Tibial nerve (tissue), 4 donors: ENCODE results near the gene AGT. TPM values are rescaled to one million over a fixed set of nuclear protein-coding genes. Genes with fewer than 3 reads are reported as not detected.
A peak's percentile ranks its signal among the peaks of the same experiment; 100 is the strongest.

Experiments used
- DNase-seq, 2 donors: peaks; one replicate each; pipeline ENCODE4 v3.0.0-alpha.2; 2019; ENCODE audit warnings: low spot score in 2 of 2
- H3K27ac ChIP-seq, 4 donors: fragments of 200-600 bp; sonication (generic) in 3 of 4; one replicate each; pipeline ENCODE4 v1.5.1; 2017 to 2019; ENCODE audit warnings: mild to moderate bottlenecking in 1 of 4
- H3K27me3 ChIP-seq, 2 donors: fragments of 200-600 bp; sonication (generic) in 1 of 2; one replicate each; pipeline versions ENCODE4 v1.5.1 to v1.6.0; 2017 to 2019
- H3K36me3 ChIP-seq, 3 donors: fragments of 200-600 bp; sonication (generic); one replicate each; pipeline ENCODE4 v1.5.1; 2018 to 2019
- H3K4me1 ChIP-seq, 4 donors: fragments of 200-600 bp; sonication (generic) in 3 of 4; one replicate each; pipeline ENCODE4 v1.5.1; 2017 to 2019
- H3K4me3 ChIP-seq, 4 donors: fragments of 200-600 bp; sonication (generic) in 3 of 4; one replicate each; pipeline ENCODE4 v1.5.1; 2017 to 2019; ENCODE audit warnings: mild to moderate bottlenecking in 1 of 4, moderate library complexity in 1 of 4
- H3K9me3 ChIP-seq, 4 donors: fragments of 200-600 bp; sonication (generic) in 3 of 4; one replicate each; pipeline ENCODE4 v1.5.1; 2017 to 2019
- CTCF ChIP-seq, 5 experiments: fragments of 200-600 bp in 3 of 5; fragments of 450-650 bp in 2 of 5; sonication (generic) in 3 of 5; IDR thresholded peaks; one replicate each; pipeline ENCODE4 v1.5.1; 2016 to 2019; ENCODE audit warnings: antibody characterized with exemption in 5 of 5, mild to moderate bottlenecking in 3 of 5, moderate library complexity in 2 of 5
- EP300 ChIP-seq, 2 donors: sonication (generic); formaldehyde crosslinking; IDR thresholded peaks; one replicate each; pipeline ENCODE4 v1.6.1; 2017; ENCODE audit warnings: antibody characterized with exemption in 2 of 2, mild to moderate bottlenecking in 1 of 2
- POLR2A ChIP-seq, 2 donors: fragments of 450-650 bp; IDR thresholded peaks; one replicate each; pipeline ENCODE4 v1.6.1; 2017; ENCODE audit warnings: antibody characterized with exemption in 2 of 2, mild to moderate bottlenecking in 2 of 2, moderate library complexity in 2 of 2
- WGBS, 2 donors: methylation state at CpG; one replicate each; pipeline ENCODE4 v1.1.5; 2018; 5-methylcytosine and 5-hydroxymethylcytosine counted together
- total RNA-seq, 4 donors: library from RNA; depleted of rRNA; stranded (reverse); fragments of >200 nt; gene quantifications; one replicate each; pipeline ENCODE4 v1.1.0, GENCODE V29; 2016

Gene AGT
- total RNA-seq, 4 donors from 2014 or later, result 2.7 to 25.2 (median 7.0) TPM

DNA sequence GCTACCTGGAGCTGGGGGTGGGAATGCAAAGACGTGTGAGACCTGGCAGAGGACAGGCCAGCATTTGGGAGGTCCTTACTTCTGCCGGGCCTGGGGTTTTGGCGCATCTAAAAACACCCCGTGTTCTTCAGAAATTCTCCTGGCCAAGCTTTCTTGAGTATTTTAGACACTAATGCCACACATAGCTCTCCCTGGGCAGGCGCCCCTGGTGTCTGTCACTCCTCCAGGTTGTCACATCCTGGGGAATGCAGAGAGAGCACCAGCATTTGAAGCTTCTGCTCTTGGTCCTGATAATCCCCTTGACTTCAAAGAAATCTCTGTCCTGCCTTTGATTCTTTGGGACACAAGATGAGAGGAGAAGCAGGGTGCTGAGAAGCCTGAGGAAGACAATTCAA is 39.3 kb upstream of the AGT start:
- Histone ChIP-seq H3K27ac (peak overlapping the region in 2 of 4 donors; percentile 3 to 58), H3K4me3 (no peak overlapping the region), H3K36me3 (no peaks in the 10 kb centered on the region), H3K4me1 (peaks cover 0 to 23% (median 2%) of the 10 kb centered on the region in 4 donors), H3K27me3 (no peaks in the 10 kb centered on the region), H3K9me3 (no peaks in the 10 kb centered on the region)
- WGBS, 2 donors, result 80 to 83% methylated on average over 5 of the region's 5 CpGs
- DNase-seq, result no peak
- TF ChIP-seq EP300 (IDR thresholded peaks at IDR 0.05), result no peak
- no peak for TF ChIP-seq CTCF (IDR thresholded peaks at IDR 0.05)
- TF ChIP-seq POLR2A (IDR thresholded peaks at IDR 0.05), result no peak

DNA sequence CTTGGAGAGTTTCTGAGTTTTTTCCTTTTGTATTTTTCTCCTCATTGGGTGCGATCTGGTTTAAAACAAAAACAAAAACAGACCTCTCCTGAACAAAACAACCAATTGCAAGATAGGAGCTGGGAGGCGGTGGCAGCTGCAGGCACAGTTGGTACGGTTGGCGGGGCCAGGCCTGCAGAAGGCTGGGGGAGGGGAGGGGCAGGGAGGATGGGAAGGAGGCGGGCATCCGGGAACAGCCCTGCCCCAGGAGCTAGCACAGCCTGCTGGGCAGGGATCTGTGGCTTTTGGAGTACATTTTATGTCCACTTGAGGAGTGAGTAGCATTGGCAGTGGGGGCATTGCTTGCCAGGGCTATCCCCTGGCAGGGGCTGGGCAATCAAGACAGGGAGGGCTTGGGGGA is 38.5 kb upstream of the AGT start:
- TF ChIP-seq EP300 (IDR thresholded peaks at IDR 0.05), result no peak
- TF ChIP-seq POLR2A (IDR thresholded peaks at IDR 0.05), result no peak
- TF ChIP-seq CTCF (IDR thresholded peaks at IDR 0.05), result no peak
- Histone ChIP-seq H3K4me1 (peaks cover 0 to 23% (median 2%) of the 10 kb centered on the region in 4 donors), H3K4me3 (no peak overlapping the region), H3K27me3 (no peaks in the 10 kb centered on the region), H3K27ac (peak overlapping the region in 1 of 4 donors; percentile 3), H3K36me3 (no peaks in the 10 kb centered on the region), H3K9me3 (no peaks in the 10 kb centered on the region)
- no peak for DNase-seq
- 59 to 66% methylated on average over 6 of the region's 6 CpGs for WGBS, 2 donors

- H3K36me3 ChIP-seq, result no peaks in the 10 kb centered on the region
- no peaks in the 10 kb centered on the region for H3K27me3 ChIP-seq
- no peaks in the 10 kb centered on the region for H3K9me3 ChIP-seq
- peaks cover 0 to 23% (median 2%) of the 10 kb centered on the region in 4 donors for H3K4me1 ChIP-seq
- WGBS, 2 donors, result 73 to 80% methylated on average over 6 of the region's 6 CpGs
- H3K27ac ChIP-seq, result no peak overlapping the region
- DNase-seq, result no peak
- H3K4me3 ChIP-seq, result no peak overlapping the region
- TF ChIP-seq POLR2A (IDR thresholded peaks at IDR 0.05), result no peak
- TF ChIP-seq CTCF (IDR thresholded peaks at IDR 0.05), result no peak
- no peak for TF ChIP-seq EP300 (IDR thresholded peaks at IDR 0.05)
These were observed 37.2 kb upstream of the AGT start for GRCh38 chr1:230750986-230751625.

DNA sequence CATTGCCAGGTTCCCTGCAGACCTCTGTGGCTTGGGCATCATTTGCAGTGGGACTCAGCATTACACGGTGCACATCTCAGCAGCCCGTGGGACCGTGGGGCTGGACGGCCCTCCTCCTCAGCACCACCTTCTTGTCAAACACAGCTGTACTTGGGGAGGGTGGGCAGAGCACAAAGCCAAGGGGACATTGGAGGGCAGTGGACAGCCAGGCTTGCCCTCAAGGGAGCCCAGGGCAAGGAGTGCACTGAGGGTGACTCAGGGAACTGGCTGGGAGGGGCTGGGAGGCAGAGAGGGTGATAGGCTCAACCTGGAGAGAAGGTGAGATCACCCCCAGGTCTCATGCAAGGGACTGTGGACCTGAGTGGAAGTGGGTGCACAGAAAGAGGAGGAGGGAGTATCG is 36.7 kb upstream of the AGT start:
- Histone ChIP-seq H3K27ac (no peak overlapping the region), H3K36me3 (no peaks in the 10 kb centered on the region), H3K27me3 (no peaks in the 10 kb centered on the region), H3K4me1 (peaks cover 0 to 23% (median 2%) of the 10 kb centered on the region in 4 donors), H3K9me3 (no peaks in the 10 kb centered on the region), H3K4me3 (no peak overlapping the region)
- 78 to 80% methylated on average over 5 of the region's 5 CpGs for WGBS, 2 donors
- no peak for DNase-seq
- TF ChIP-seq CTCF (IDR thresholded peaks at IDR 0.05) (no peak), POLR2A (IDR thresholded peaks at IDR 0.05) (no peak), EP300 (IDR thresholded peaks at IDR 0.05) (no peak)

- Histone ChIP-seq H3K27ac (no peak overlapping the region), H3K9me3 (no peaks in the 10 kb centered on the region), H3K4me3 (no peak overlapping the region), H3K36me3 (no peaks in the 10 kb centered on the region), H3K4me1 (peaks cover 0 to 18% (median 2%) of the 10 kb centered on the region in 4 donors), H3K27me3 (no peaks in the 10 kb centered on the region)
- TF ChIP-seq POLR2A (IDR thresholded peaks at IDR 0.05) (no peak), EP300 (IDR thresholded peaks at IDR 0.05) (no peak), CTCF (IDR thresholded peaks at IDR 0.05) (no peak)
- no peak for DNase-seq
- 73 to 82% methylated on average over 3 of the region's 3 CpGs for WGBS, 2 donors
These were observed 35.7 kb upstream of the AGT start for GRCh38 chr1:230749635-230750034.
